ENCODE results near the gene STAT5A.

GRCh38 chr17:42284024-42284369 lies 4.3 kb upstream of the STAT5A start:
- no peak for TF ChIP-seq CTCF (IDR thresholded peaks at IDR 0.05; ENCODE audit: insufficient read depth, low read length)
- TF ChIP-seq POLR2AphosphoS5 (IDR thresholded peaks at IDR 0.05; ENCODE audit: low read depth): no peak
- TF ChIP-seq REST (IDR thresholded peaks at IDR 0.05; ENCODE audit: insufficient replicate concordance, low read depth): no peak
- no peak for TF ChIP-seq GABPA (IDR thresholded peaks at IDR 0.05; ENCODE audit: low read depth)
- TF ChIP-seq SPI1 (IDR thresholded peaks at IDR 0.05; ENCODE audit: borderline replicate concordance, low read depth): no peak
